Stimulated activated CD8-positive, alpha-beta memory T cell treated with anti-CD3 and anti-CD28 coated beads, Interleukin-2, amount 100 ng/mL, for 1 hour (primary cell): ENCODE measurements around the gene CREB5.
"Not testable (repeated sequence)": the region's sequence is repeated elsewhere in the genome, so short reads cannot be mapped to it uniquely, and the experiment has no call there.

Source experiments
- DNase-seq, 2 donors: peaks; one replicate each; pipeline ENCODE4 v3.0.0-alpha.2; 2020; ENCODE audit warnings: low read depth in 2 of 2

CREB5 gene

GRCh38 chr7:28776463-28777157 is 364.3 kb downstream of the CREB5 start:
- DNase-seq: no peak

GRCh38 chr7:28778786-28779185 is 366.5 kb downstream of the CREB5 start:
- DNase-seq: no peak

- no peak for DNase-seq
These were observed 367.6 kb downstream of the CREB5 start for GRCh38 chr7:28779954-28780353.

- DNase-seq: no peak
These were observed 370.0 kb downstream of the CREB5 start for GRCh38 chr7:28782362-28782761.

- no peak for DNase-seq
These were observed 372.0 kb downstream of the CREB5 start for GRCh38 chr7:28784171-28784902.

GRCh38 chr7:28785041-28785995 is 373.0 kb downstream of the CREB5 start:
- DNase-seq: no peak

GRCh38 chr7:28786156-28786555 is 373.8 kb downstream of the CREB5 start:
- not testable (repeated sequence) for DNase-seq

GRCh38 chr7:28787106-28787505 is 374.8 kb downstream of the CREB5 start:
- no peak for DNase-seq

GRCh38 chr7:28790467-28790866 is 378.1 kb downstream of the CREB5 start:
- no peak for DNase-seq

- no peak for DNase-seq
These were observed 380.5 kb downstream of the CREB5 start for GRCh38 chr7:28792858-28793257.

GRCh38 chr7:28793381-28794085 is 381.2 kb downstream of the CREB5 start:
- no peak for DNase-seq

- DNase-seq: no peak
These were observed 386.0 kb downstream of the CREB5 start for GRCh38 chr7:28798274-28798673.

- DNase-seq: no peak
These were observed 387.3 kb downstream of the CREB5 start for GRCh38 chr7:28799619-28800018.

GRCh38 chr7:28800150-28800549 is 387.8 kb downstream of the CREB5 start:
- DNase-seq: no peak

- no peak for DNase-seq
These were observed 390.1 kb downstream of the CREB5 start for GRCh38 chr7:28802450-28802849.

- no peak for DNase-seq
These were observed 391.8 kb downstream of the CREB5 start for GRCh38 chr7:28804157-28804556.

- no peak for DNase-seq
These were observed 392.7 kb downstream of the CREB5 start for GRCh38 chr7:28804990-28805389.

- no peak for DNase-seq
These were observed 394.5 kb downstream of the CREB5 start for GRCh38 chr7:28806841-28807240.

- DNase-seq: no peak
These were observed 395.2 kb downstream of the CREB5 start for GRCh38 chr7:28807396-28807994.

- DNase-seq: no peak
These were observed 396.6 kb downstream of the CREB5 start for GRCh38 chr7:28808796-28809533.
